Fibroblast of gingiva (primary cell): ENCODE measurements around the gene LILRA2.
"Not testable (repeated sequence)": the region's sequence is repeated elsewhere in the genome, so short reads cannot be mapped to it uniquely, and the experiment has no call there.

Source experiments
- DNase-seq: peaks from one replicate; pipeline ENCODE4 v3.0.0-alpha.2; 2011; ENCODE audit warnings: low read depth

Gene LILRA2

GRCh38 chr19:54573330-54573872 is at the start of gene LILRA2:
TSS of gene LILRA2 (plus strand) at chr19:54573790. CDS start at chr19:54573879, 89 bp downstream.
- no peak for DNase-seq

- no peak for DNase-seq
Measured at GRCh38 chr19:54525636-54526035, 48.0 kb upstream of the LILRA2 start.

GRCh38 chr19:54526972-54527371 is 46.6 kb upstream of the LILRA2 start:
- no peak for DNase-seq

- no peak for DNase-seq
Measured at GRCh38 chr19:54530866-54531265, 42.7 kb upstream of the LILRA2 start.

GRCh38 chr19:54532528-54532927 is 41.1 kb upstream of the LILRA2 start:
- DNase-seq: no peak

GRCh38 chr19:54533476-54533875 is 40.1 kb upstream of the LILRA2 start:
- DNase-seq: no peak

- no peak for DNase-seq
Measured at GRCh38 chr19:54534156-54534555, 39.4 kb upstream of the LILRA2 start.

- DNase-seq: no peak
Measured at GRCh38 chr19:54535601-54536000, 38.0 kb upstream of the LILRA2 start.

- no peak for DNase-seq
Measured at GRCh38 chr19:54536956-54537355, 36.6 kb upstream of the LILRA2 start.

- DNase-seq: no peak
Measured at GRCh38 chr19:54541712-54542111, 31.9 kb upstream of the LILRA2 start.

GRCh38 chr19:54548806-54549205 is 24.8 kb upstream of the LILRA2 start:
- no peak for DNase-seq

GRCh38 chr19:54549224-54549623 is 24.4 kb upstream of the LILRA2 start:
- DNase-seq: no peak

- DNase-seq: no peak
Measured at GRCh38 chr19:54551293-54551692, 22.3 kb upstream of the LILRA2 start.

GRCh38 chr19:54551950-54552912 is 21.4 kb upstream of the LILRA2 start:
- DNase-seq: no peak

GRCh38 chr19:54552913-54553310 is 20.7 kb upstream of the LILRA2 start:
- no peak for DNase-seq

GRCh38 chr19:54554006-54554405 is 19.6 kb upstream of the LILRA2 start:
- DNase-seq: no peak

- no peak for DNase-seq
Measured at GRCh38 chr19:54554896-54555295, 18.7 kb upstream of the LILRA2 start.

GRCh38 chr19:54556194-54556593 is 17.4 kb upstream of the LILRA2 start:
- no peak for DNase-seq

GRCh38 chr19:54558339-54558738 is 15.3 kb upstream of the LILRA2 start:
- DNase-seq: no peak

- no peak for DNase-seq
Measured at GRCh38 chr19:54560881-54561385, 12.7 kb upstream of the LILRA2 start.

GRCh38 chr19:54561840-54562239 is 11.8 kb upstream of the LILRA2 start:
- no peak for DNase-seq

GRCh38 chr19:54563206-54563605 is 10.4 kb upstream of the LILRA2 start:
- DNase-seq: not testable (repeated sequence)

- no peak for DNase-seq
Measured at GRCh38 chr19:54570316-54570715, 3.3 kb upstream of the LILRA2 start.
